Measurements from ENCODE around the gene USP25.

DNA sequence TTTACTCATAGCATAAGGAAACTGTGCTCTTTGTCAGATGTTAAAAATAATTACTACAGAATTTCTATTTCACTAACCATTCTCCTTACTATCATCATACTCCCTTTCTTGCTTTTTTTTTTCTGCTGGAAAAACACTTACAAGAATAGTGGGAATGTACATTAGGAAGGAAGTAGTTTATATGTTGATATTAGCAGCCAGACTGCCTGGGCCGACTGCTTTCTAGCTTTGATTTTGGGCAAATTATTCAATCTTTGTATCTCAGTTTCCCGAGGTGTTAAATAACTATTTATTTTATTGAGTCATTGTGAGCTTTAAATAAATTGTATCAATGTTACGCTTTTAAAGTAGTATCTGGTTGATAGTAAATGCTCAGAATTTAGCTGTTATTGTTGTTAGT lies 122.4 kb downstream of the USP25 start:
- TF ChIP-seq EZH2 (IDR thresholded peaks at IDR 0.05; ENCODE audit: borderline replicate concordance) (no peak), CTCF (IDR thresholded peaks at IDR 0.05; ENCODE audit: poor library complexity) (no peak), EZH2phosphoT487 (IDR thresholded peaks at IDR 0.05; ENCODE audit: low read depth, severe bottlenecking, unreplicated experiment) (no peak)

All from hepatocyte (in vitro differentiated cells).